ENCODE results near the gene TENM4.

TENM4 gene

DNA sequence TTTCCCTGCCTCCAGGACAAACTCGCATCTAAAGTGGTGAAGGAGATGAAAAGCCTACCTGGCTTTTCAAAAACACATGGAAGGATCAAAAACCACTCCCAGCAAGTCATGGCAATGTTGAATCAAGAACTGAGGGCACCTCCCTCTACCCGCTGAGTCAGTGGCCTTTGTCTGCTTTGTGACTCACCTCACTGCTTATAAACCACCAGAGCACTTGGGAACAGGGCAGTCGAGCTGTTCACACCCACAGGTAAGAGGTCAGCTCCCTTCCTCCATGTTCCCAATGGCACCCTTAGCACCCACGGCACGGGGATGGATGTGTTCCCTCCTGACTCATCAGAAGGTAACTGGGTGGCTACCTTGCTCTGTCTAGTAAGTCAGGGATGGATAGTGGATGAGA lies 21.7 kb downstream of the TENM4 start:
- DNase-seq (ENCODE audit: low read depth, low spot score) = no peak

GRCh38 chr11:79418241-79418640 lies 22.6 kb downstream of the TENM4 start:
- DNase-seq (ENCODE audit: low read depth, low spot score) = no peak

DNA sequence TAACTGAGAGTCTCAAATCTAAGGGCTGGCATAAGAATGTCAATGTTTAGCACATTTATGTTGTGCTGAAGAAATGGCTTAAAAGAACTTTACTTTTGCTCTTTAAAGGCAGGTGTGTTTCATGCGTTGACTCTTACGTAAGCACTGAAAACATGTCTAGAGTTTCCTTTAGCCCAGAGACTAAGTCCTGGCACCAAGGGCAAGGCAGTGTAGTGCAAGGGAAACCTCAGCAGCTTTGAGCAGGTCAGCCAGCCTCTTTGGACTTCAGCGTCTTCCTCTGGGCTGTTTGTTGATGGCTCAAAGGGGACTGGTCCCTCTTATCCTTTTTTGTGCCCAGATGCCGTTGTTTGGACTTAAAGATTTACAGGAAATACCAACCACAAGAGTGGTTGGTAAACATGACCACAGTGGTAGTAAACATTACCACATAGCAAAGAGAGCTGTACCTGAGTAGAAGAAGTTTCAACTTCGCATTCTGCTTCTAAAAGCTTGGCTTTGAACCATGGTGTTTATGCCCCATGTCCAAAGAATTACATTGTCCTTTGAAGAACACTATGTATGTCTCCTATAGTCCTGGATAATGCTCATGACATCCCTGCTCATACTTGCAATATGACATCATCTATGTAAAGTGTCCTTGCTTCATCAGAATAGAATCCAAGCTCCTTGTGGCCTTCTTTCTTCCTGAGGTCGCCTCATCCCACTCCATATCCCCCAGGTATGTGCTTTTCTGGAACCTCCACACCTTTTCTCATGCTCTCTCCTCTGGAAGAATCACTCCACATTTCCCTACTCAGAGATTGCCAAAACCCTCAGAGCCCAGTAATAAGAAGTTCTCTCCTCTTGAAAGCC lies 23.5 kb downstream of the TENM4 start:
- DNase-seq (ENCODE audit: low read depth, low spot score) = no peak

DNA sequence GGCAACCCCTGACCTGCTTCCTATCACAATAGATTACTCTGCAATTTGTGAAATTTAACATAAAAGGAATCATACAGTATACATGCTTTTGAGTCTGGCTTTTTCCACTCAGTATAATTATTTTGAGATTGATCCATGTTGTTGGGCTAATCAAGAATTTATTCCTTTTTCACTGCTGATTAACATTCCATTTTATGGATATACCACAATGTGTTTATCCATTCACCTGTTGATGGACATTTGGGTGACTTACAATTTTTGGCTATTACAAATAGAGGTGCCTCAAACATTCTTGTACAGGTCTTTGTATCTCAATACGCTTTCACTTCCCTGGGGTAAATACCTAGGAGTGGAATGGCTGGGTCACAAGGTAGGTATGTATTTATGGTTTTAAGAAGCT lies 24.9 kb downstream of the TENM4 start:
- DNase-seq (ENCODE audit: low read depth, low spot score) = no peak

- DNase-seq (ENCODE audit: low read depth, low spot score) = no peak
Observed at GRCh38 chr11:79415411-79415810, 25.4 kb downstream of the TENM4 start.

DNA sequence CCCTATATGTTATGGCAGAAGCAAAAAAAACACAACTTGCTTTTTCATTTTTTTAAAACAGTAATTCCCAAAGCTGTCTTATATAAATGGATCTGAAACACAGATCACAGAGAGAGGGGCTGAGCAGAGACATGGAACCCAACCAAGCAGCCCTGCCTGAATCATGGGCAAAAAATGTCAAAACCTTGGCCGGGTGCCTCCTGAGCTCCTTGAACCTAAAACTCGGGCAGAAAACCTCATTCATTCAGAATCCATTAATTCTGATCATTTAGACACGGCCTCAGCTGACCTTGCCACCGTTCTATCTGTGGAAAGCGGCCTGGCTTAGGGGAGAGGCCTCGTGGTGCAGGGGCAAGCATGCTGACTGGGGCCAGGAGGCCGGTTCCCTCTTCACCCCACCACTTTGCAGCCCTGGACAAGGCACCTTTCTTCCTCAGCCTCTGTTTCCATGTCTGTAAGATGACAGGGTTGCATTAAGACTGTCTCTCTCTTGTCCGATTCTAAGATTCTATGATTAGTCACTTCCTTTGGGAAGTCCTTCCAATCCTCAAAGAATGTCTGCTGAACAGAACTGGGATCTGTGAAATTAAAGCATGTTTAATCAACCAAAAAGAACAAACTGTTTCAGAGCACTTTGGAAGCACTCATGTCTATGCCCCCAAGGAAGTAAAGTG lies 26.0 kb downstream of the TENM4 start:
- DNase-seq (ENCODE audit: low read depth, low spot score) = no peak

DNA sequence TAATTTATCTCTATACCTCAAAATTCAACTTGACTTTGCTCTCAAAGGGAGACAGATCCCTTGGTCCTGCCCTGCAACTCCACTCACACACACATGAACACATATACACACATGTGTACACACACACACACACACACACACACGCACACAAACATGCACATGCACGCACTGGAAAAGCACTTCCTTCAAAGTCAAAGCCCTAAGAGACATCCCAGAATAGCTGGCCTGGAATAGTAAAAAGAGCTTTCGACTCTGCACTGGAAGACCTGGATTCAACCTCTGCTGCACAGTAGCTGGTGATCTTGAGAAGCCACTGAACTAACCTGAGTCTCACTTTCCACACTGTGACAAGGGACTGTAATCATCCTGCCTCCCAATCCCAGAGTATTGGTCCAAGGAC lies 26.8 kb downstream of the TENM4 start:
- DNase-seq (ENCODE audit: low read depth, low spot score) = no peak

- DNase-seq (ENCODE audit: low read depth, low spot score) = no peak
Observed at GRCh38 chr11:79413268-79413667, 27.6 kb downstream of the TENM4 start.

- no peak for DNase-seq (ENCODE audit: low read depth, low spot score)
Observed at GRCh38 chr11:79412761-79413160, 28.1 kb downstream of the TENM4 start.

GRCh38 chr11:79409330-79409729 lies 31.5 kb downstream of the TENM4 start:
- no peak for DNase-seq (ENCODE audit: low read depth, low spot score)

- DNase-seq (ENCODE audit: low read depth, low spot score) = no peak
Observed at GRCh38 chr11:79406376-79406775, 34.5 kb downstream of the TENM4 start.

GRCh38 chr11:79404806-79405205 lies 36.0 kb downstream of the TENM4 start:
- no peak for DNase-seq (ENCODE audit: low read depth, low spot score)

DNA sequence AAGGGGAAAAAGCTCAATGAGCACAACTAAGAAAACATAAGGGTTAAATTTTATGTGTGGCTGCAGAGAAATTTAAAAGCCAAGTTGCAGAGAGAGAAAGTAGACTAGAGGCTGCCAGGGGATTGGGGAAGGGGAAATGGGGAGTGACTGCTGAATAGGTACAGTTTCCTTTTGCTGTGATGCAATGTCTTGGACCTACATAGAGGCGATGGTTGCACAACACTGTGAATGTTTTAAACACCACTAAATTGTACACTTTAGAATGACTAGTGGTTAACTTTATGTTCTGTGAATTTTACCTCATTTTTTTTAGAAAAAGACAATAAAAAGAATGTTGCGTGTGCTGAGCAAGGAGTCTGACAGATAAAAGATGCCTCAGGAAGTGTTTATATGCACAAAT lies 36.5 kb downstream of the TENM4 start:
- DNase-seq (ENCODE audit: low read depth, low spot score) = no peak

DNA sequence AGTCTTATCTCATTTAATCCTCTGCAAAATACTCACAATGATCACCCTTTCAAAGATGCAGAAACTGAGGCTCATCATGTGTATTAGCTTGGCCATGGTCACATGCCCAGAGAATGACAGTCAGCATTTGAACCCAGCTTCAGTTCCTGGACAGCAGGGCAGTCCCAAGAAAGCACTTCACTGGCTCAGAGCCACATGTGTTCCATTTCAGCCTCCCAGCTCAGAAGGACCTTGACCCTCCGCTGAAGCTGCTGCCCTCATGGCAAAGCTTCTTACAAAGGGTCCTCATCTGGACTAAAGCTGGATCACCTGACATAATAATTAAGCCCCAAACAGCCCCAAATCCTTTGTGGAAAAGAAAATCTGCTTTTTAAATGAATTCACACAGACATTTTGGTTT lies 37.0 kb downstream of the TENM4 start:
- no peak for DNase-seq (ENCODE audit: low read depth, low spot score)

- DNase-seq (ENCODE audit: low read depth, low spot score) = no peak
Observed at GRCh38 chr11:79402912-79403311, 37.9 kb downstream of the TENM4 start.

- no peak for DNase-seq (ENCODE audit: low read depth, low spot score)
Observed at GRCh38 chr11:79400717-79401330, 40.0 kb downstream of the TENM4 start.

GRCh38 chr11:79400206-79400605 lies 40.6 kb downstream of the TENM4 start:
- no peak for DNase-seq (ENCODE audit: low read depth, low spot score)

DNA sequence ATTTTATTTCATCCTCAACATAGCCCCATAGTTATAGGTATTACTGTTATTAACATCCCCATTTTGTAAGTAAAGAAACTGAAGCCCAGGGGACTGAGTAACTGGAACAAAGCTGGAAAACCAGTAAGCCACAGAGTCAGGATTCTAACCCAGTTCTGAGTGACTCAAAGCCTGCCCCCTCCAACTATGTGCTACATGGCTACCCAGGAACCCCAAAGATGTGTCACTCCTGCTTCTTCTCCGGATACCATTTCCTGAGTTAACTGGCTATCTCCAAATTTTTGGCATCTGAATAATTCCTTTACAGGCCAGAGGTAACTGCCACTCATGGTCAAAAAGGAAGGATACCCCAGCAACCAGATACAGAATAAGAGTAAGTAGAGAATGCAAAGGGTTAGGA lies 43.6 kb downstream of the TENM4 start:
- DNase-seq (ENCODE audit: low read depth, low spot score) = no peak

DNA sequence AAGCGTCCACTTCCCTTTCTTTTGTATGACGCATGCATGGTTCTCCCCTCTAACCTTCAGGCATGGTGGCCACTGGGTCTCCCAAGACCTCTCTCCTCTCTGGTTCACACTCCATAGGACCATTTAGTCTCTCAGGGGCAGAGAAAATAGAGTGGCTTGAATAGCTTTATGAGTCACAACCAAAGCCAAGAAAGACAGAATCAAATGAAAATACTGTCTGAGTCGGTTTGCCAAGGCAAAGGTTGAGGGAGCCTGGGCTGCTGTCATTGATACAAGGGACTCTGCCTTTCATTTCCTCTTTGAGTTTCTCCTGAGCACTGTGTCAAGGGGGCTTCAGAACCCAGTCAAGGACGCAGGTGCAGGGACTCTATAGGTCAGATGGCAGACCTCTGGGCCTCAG lies 44.2 kb downstream of the TENM4 start:
- no peak for DNase-seq (ENCODE audit: low read depth, low spot score)

DNA sequence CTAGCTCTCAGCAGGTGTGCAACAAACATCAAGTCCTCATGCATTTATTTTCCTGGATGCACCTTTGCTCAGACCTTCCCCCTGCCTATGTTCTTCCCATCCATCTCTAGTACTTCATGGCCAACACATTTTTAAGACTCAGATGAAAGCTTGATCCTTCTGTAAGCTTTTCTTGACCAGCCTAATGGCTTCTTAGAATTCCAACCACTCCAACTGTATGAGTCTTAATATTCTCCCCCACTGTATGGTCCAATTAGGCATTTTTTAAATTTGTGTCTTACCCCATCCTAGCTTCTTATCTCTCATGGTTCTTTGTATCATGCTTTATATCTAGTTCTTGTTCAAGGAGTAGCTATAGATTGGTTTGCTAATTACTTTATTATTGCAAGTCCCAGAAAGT lies 44.8 kb downstream of the TENM4 start:
- DNase-seq (ENCODE audit: low read depth, low spot score) = no peak

GRCh38 chr11:79393362-79394043 lies 47.3 kb downstream of the TENM4 start:
- DNase-seq (ENCODE audit: low read depth, low spot score) = no peak

DNA sequence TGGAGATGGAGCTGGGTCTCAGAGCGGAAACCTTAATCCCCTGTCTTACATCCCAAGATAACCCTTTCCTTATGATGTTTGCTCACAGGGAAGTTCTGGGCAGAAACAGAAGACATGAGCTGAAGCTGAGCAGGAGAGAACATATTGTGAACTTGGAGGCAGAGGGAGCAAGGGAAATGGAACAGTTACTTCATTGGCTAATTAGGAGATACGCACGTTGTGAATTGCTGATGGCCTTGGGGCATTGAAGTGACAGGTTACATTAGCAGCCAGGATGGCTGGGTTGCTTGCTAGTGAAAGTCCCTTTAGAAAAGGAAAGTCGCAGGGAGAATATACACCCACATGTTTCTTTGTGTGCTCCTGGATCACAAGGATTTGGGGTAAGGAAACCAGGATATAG lies 48.7 kb downstream of the TENM4 start:
- DNase-seq (ENCODE audit: low read depth, low spot score) = no peak

Data from iPS DF 19.7 (cell line).